ENCODE data around the gene BBS9. TPM values are rescaled to one million over a fixed set of nuclear protein-coding genes. Genes with fewer than 3 reads are reported as not detected.
A peak's percentile ranks its signal among the peaks of the same experiment; 100 is the strongest.

The BBS9 gene
- total RNA-seq, 4 donors from 2014 or later: 11.3 to 28.5 (median 20.7) TPM

DNA sequence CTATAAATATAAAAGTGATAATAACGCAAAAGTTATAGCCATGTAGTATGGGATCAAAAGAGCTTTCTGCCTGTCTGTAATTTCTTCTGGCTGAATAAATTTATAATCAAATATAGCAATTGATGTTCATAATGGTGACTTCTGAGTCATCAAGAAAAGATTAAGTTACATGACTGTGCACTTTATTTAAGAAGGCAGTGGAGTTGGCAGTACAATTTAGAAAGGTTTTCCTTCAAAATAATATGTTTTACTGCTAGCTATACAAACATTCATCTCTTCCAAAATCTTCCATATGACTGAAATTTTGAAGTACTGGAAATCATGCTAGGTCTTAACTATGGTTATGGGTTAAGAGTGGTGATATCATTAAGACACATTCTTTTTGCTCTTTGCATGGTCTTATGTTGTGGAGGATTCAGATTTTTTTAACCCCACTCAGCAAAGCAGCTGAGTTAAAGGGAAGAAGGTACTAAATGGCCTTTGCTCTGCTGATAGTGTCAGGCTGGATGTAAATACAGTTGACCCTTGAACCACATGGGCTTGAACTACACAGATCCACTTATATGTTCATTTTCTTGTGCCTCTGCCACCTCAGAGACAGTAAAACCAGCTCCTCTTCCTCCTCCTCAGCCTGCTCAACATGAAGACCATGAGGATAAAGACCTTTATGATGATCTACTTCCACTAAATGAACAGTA lies 323.6 kb downstream of the BBS9 start:
- DNase-seq (ENCODE audit: low spot score): no peak
- ATAC-seq (ENCODE audit: low FRiP score): no peak
- TF ChIP-seq, protein P1, sequence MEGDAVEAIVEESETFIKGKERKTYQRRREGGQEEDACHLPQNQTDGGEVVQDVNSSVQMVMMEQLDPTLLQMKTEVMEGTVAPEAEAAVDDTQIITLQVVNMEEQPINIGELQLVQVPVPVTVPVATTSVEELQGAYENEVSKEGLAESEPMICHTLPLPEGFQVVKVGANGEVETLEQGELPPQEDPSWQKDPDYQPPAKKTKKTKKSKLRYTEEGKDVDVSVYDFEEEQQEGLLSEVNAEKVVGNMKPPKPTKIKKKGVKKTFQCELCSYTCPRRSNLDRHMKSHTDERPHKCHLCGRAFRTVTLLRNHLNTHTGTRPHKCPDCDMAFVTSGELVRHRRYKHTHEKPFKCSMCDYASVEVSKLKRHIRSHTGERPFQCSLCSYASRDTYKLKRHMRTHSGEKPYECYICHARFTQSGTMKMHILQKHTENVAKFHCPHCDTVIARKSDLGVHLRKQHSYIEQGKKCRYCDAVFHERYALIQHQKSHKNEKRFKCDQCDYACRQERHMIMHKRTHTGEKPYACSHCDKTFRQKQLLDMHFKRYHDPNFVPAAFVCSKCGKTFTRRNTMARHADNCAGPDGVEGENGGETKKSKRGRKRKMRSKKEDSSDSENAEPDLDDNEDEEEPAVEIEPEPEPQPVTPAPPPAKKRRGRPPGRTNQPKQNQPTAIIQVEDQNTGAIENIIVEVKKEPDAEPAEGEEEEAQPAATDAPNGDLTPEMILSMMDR (IDR thresholded peaks at IDR 0.05): no peak

DNA sequence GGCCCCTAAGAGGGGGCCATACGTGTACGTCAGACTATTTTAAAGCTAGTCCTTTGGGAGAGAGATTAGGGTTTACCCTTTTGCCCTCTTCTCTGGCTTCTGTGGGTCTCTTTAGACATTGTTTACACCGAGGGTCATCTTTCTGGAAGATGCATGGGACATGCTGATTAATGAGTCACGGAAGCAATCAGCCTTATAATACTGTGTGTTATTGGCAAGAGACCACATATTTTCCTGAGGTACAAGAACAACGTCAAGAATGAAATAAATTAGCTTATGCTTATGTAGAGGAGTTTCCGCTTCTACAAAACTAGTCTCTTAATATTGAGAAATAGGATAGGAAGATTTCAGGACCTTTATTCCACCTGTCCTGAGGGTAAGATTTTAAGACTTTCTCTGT lies 327.7 kb downstream of the BBS9 start:
- TF ChIP-seq, protein P1 (IDR thresholded peaks at IDR 0.05): no peak
- ATAC-seq (ENCODE audit: low FRiP score): no peak
- no peak for DNase-seq (ENCODE audit: low spot score)

DNA sequence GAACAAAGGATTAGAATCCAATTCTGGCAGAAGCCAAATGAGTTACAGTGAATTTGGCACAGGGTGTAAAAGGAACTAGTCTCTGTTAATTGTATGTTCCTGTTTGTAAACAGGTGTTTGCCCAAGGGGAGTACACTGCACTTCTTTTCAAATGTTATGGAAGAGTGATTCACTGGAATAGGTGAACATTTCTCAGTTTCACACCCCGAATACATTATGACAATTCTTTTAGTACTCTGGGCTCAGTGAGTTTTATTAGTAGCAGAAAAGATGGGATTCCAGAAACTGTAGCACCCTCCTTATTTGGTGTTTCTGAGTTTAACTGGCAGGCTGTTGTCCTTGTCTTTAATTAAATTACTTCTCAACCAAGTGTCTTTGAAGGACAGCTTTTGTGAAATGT lies 329.2 kb downstream of the BBS9 start:
- TF ChIP-seq, protein P1 (IDR thresholded peaks at IDR 0.05): no peak
- DNase-seq (ENCODE audit: low spot score) (no peak), ATAC-seq (ENCODE audit: low FRiP score) (no peak)

DNA sequence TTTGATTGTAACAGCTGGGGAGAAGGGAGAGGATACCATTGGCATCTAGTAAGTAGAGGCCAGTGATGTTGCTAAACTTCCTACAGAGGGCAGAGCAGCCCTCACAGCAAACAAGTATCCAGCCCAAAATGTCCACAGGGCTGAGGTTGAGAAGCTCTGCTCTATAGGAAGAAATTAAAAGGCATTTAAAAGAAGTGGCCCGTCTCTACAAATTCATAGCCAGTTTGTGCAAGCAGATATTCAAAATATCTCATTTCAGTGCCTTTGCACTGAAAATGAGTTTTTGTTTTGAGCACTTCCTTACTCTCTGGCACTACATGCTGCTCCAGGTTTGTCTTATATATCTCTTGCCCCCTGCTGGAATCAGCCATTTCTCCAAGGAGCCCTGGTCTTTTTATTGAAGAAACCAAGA lies 330.0 kb downstream of the BBS9 start:
- TF ChIP-seq, protein P1 (IDR thresholded peaks at IDR 0.05): no peak
- ATAC-seq (ENCODE audit: low FRiP score) (no peak), DNase-seq (ENCODE audit: low spot score) (no peak)

DNA sequence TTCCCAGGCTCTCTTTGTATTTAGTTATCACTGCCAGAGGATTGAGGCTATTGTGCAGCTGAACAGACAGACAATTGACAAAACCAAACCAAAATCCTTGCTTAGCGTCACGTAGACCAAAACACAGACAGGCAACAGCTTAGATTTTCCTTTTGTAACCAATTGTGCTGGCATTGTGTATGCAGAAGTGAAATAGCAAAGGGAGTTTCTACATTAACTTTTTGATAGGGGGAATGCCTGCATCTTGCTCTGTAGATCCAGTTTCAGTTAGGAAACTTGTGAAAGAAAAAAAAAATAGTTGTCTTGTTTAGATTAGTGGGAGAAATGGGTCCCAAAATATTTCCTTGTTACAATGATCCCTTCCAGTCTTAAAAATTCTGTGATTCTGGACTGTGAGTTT lies 333.8 kb downstream of the BBS9 start:
- no peak for ATAC-seq (ENCODE audit: low FRiP score)
- no peak for DNase-seq (ENCODE audit: low spot score)
- TF ChIP-seq, protein P1 (IDR thresholded peaks at IDR 0.05): no peak

DNA sequence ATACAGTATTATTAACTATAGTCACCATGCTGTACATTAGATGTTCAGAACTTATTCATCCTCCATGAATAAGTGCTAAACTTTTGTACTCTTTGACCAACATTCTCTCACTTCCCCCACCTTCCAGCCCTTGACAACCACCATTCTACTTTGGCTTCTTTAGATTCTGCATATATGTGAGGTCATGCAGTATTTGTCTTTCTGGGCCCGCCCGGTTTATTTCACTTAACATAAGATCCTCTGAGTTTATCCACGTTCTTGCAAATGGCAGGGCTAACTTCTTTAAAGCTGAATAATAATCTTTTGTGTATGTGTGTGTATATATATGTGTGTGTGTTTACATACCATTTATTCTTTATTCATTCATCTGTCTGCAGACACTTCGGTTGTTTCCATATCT lies 336.8 kb downstream of the BBS9 start:
- DNase-seq (ENCODE audit: low spot score): no peak
- TF ChIP-seq, protein P1 (IDR thresholded peaks at IDR 0.05): no peak
- ATAC-seq (ENCODE audit: low FRiP score): no peak

DNA sequence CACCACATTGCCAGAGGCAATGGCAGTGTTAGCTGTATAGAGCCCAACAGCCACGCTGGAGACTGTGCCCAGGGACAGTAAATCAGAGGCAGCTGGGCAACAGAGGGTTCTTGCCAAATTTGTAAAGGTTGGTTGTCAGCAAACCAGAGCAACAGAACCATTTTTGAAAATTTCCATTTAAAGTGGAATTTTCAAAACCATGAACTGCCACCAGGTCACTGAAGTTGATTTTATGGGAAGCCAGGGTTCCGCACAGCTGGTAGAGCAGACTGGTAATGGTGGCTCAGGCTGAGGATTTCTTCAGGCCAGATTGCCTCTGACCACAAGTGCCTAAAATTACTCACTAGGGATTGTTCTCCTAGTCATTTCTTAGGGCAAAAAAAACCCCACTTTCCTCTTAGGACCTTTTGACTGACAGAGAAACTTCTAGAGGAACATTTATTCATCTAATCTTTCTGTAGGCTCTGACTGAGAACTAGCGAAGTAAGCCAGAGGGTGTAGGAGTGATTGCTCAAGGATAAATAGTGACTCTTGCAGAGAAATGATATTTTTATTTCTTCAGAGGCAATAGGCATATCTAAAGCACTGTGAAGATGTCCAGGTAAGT lies 342.4 kb downstream of the BBS9 start:
- TF ChIP-seq, protein P1 (IDR thresholded peaks at IDR 0.05): no peak
- ATAC-seq (ENCODE audit: low FRiP score) (peak; percentile 44), DNase-seq (ENCODE audit: low spot score) (no peak)
